ENCODE results near the gene ANKRD2.
"Not testable (repeated sequence)": the region's sequence is repeated elsewhere in the genome, so short reads cannot be mapped to it uniquely, and the experiment has no call there.

The ANKRD2 gene

GRCh38 chr10:97572214-97572989 is at the start of gene ANKRD2:
Gene ANKRD2, plus strand, starts transcription at chr10:97572779. Its CDS starts 10 bp downstream, at chr10:97572789.
- ATAC-seq: peak; percentile 82
- H3K9me3 Mint-ChIP-seq: no peaks in the 10 kb centered on the region
- no peaks in the 10 kb centered on the region for H3K27me3 Mint-ChIP-seq
- peak; percentile 48 to 55 for DNase-seq
- no peaks in the 10 kb centered on the region for H3K4me1 Mint-ChIP-seq
- H3K4me3 Mint-ChIP-seq: no peak within 1 kb of the TSS
- H3K27ac Mint-ChIP-seq: no peak within 1 kb of the TSS

DNA sequence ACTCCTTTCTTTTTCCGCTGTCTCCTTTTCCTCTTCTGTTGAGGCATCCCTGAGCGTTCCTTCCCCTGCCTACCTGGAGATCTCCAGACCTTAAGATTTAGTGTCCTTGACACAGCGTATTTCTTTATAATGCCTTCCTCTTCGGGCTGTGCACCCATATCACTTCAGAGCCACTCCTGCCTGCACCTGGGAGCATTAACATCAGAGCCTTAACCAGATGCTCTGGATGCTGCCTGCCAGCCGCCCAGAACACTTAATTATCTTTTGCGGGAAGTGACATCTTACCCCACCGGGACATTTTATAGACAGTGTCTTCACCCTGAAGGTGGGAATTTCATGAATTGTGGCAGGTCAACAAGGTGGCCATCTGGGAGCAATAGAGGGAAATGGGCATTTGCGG is 49.6 kb upstream of the ANKRD2 start:
- H3K9me3 Mint-ChIP-seq: no peaks in the 10 kb centered on the region
- ATAC-seq (no peak), DNase-seq (no peak)
- peaks cover 11% of the 10 kb centered on the region for H3K27me3 Mint-ChIP-seq
- H3K27ac Mint-ChIP-seq: peak overlapping the region; percentile 69 to 75
- H3K4me3 Mint-ChIP-seq: no peak overlapping the region
- no peaks in the 10 kb centered on the region for H3K4me1 Mint-ChIP-seq

- Mint-ChIP-seq H3K9me3 (no peaks in the 10 kb centered on the region), H3K4me3 (no peak overlapping the region), H3K27ac (no peak overlapping the region), H3K4me1 (no peaks in the 10 kb centered on the region), H3K27me3 (peaks cover 11% of the 10 kb centered on the region)
- DNase-seq (no peak), ATAC-seq (no peak)
These were observed 47.5 kb upstream of the ANKRD2 start for GRCh38 chr10:97525086-97525485.

DNA sequence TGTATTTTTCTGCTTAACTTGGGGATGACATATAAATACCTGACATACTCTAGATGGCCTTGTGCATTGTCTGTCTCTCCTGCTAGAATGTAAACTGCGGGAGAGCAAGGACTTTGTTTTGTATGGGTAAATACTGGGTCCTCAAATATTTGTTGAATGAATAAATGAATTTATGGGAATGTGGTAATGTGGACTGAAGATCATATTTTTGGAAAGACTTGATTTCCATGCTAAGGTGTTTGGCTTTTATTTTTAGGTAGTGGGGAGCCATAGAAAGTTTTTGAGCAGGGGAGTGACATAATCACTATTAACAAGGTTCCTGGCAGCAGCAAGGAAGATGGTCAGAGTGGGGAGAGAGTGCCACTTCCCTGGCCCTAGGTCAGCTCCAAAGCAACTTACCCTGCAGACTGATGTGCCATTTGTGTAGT is 46.9 kb upstream of the ANKRD2 start:
- Mint-ChIP-seq H3K27ac (peak overlapping the region in 1 of 2 donors; percentile 42), H3K4me1 (no peaks in the 10 kb centered on the region), H3K9me3 (no peaks in the 10 kb centered on the region), H3K27me3 (peaks cover 11% of the 10 kb centered on the region), H3K4me3 (no peak overlapping the region)
- no peak for ATAC-seq
- no peak for DNase-seq

DNA sequence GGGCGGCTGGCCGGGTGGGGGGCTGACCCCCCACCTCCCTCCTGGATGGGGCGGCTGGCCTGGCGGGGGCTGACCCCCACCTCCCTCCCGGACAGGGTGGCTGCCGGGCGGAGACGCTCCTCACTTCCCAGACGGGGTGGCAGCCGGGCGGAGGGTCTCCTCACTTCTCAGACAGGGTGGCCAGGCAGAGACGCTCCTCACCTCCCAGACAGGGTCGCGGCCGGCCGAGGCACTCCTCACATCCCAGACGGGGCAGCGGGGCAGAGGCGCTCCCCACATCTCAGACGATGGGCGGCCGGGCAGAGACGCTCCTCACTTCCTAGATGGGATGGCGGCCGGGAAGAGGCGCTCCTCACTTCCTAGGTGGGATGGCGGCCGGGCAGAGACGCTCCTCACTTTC is 43.7 kb upstream of the ANKRD2 start:
- not testable (repeated sequence) for H3K27me3 Mint-ChIP-seq, H3K4me1 Mint-ChIP-seq, DNase-seq, H3K9me3 Mint-ChIP-seq, H3K4me3 Mint-ChIP-seq, ATAC-seq, H3K27ac Mint-ChIP-seq

GRCh38 chr10:97529685-97530465 is 42.7 kb upstream of the ANKRD2 start:
- DNase-seq (no peak), ATAC-seq (no peak)
- Mint-ChIP-seq H3K27me3 (no peaks in the 10 kb centered on the region), H3K4me1 (peaks cover 5% of the 10 kb centered on the region), H3K27ac (no peak overlapping the region), H3K4me3 (no peak overlapping the region), H3K9me3 (no peaks in the 10 kb centered on the region)

DNA sequence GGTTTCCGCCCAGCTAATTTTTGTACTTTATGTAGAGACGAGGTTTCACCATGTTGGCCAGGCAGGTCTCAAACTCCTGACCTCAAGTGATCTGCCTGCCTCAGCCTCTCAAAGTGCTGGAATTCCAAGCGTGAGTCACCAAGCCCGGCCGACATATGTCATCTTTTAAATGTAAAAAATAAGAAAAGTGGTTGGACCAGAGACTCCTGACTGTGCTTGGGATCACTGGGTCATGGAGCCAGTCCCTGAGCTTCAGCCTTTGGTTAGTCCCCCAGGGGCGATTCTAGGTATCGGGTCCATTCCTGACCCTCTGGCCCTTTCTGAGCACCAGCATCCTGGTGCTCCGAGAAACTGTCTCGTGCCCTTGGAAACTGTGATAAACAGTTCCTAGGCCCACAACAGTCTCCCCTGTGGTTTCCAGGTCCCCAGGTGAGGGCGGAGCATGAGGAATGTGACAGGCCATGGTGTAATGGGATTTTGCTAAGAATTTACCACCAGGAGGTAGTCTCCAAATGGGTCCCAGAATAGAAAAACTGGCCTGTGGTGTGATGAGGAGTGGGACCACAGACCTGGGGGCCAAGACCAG is 41.1 kb upstream of the ANKRD2 start:
- Mint-ChIP-seq H3K9me3 (no peaks in the 10 kb centered on the region), H3K27ac (peak overlapping the region in 1 of 2 donors; percentile 55), H3K4me1 (peaks cover 5% of the 10 kb centered on the region), H3K27me3 (no peaks in the 10 kb centered on the region), H3K4me3 (no peak overlapping the region)
- ATAC-seq (no peak), DNase-seq (no peak)

- Mint-ChIP-seq H3K4me3 (no peak overlapping the region), H3K27ac (no peak overlapping the region), H3K9me3 (no peaks in the 10 kb centered on the region), H3K27me3 (no peaks in the 10 kb centered on the region), H3K4me1 (peaks cover 5% of the 10 kb centered on the region)
- ATAC-seq (no peak), DNase-seq (no peak)
These were observed 39.5 kb upstream of the ANKRD2 start for GRCh38 chr10:97532935-97533671.

GRCh38 chr10:97533888-97534287 is 38.7 kb upstream of the ANKRD2 start:
- Mint-ChIP-seq H3K27ac (peak overlapping the region in 1 of 2 donors; percentile 34), H3K27me3 (no peaks in the 10 kb centered on the region), H3K9me3 (no peaks in the 10 kb centered on the region), H3K4me1 (peaks cover 5% of the 10 kb centered on the region), H3K4me3 (no peak overlapping the region)
- ATAC-seq (no peak), DNase-seq (no peak)

DNA sequence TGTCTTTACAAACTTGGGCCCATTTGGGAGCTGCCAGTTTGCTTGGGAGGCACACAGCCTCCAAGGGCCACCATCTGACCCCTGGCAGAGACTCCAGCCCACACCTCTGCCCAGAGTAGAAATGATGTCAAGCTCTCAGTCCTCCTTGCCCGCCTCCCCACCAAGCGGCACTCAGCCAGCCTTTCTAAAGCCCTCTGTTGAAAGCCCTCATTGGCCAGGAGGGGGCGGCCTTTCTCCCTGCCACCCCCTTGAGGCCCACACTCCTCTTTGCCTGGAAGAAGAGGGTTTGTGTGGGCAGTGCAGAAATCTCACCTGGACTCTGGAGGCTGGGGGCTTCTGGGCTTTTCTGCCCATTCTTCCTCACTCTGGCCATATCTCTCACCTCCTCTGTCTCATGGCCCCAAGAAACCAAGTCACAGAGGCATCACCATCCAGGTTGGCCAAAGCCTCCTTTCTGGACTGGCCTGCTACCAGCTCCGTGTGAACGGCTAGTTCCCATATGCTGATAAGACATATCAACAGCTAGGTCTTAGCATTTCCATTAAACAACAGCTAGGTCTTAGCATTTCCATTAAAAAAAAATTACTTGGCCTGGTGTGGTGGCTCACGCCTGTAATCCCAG is 37.7 kb upstream of the ANKRD2 start:
- peaks cover 5% of the 10 kb centered on the region for H3K4me1 Mint-ChIP-seq
- H3K27ac Mint-ChIP-seq: no peak overlapping the region
- no peaks in the 10 kb centered on the region for H3K9me3 Mint-ChIP-seq
- DNase-seq: peak; percentile 15 to 25
- peak; percentile 79 for ATAC-seq
- no peaks in the 10 kb centered on the region for H3K27me3 Mint-ChIP-seq
- no peak overlapping the region for H3K4me3 Mint-ChIP-seq

DNA sequence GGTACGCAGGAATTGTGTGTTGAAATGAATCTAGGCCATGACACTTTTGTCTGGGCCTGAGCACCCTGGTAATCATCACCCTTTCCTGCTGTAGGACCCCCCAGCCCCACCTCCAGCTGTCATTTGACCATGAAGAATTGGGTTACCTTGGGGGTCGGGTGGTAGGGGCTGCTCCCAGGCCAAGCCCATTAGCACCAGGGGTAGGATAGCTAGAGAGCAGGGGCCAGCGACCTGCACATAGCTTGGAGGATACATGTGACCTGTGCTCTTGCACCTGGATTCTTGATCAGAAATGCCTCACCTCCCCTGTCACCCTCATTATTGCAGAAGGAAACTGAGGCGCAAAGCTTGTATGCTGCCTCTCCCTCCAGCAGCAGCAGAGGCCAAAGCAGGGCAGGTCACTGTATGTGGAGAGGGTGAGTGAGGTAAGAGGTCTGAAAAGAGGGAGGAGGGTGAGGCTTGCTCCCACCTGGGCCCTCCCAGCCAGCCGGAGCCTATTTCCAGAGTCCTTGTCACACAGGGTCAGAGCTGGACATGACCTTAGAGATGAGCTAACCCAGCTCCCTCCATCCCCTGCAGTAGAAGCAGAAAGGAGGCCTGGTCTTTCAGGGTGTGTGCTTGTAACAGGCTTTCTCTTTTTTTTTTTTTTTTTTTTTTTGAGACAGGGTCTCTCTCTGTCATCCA is 35.3 kb upstream of the ANKRD2 start:
- ATAC-seq (no peak), DNase-seq (no peak)
- peaks cover 14% of the 10 kb centered on the region for H3K4me1 Mint-ChIP-seq
- no peaks in the 10 kb centered on the region for H3K27me3 Mint-ChIP-seq
- no peaks in the 10 kb centered on the region for H3K9me3 Mint-ChIP-seq
- no peak overlapping the region for H3K27ac Mint-ChIP-seq
- no peak overlapping the region for H3K4me3 Mint-ChIP-seq

- Mint-ChIP-seq H3K9me3 (no peaks in the 10 kb centered on the region), H3K27me3 (no peaks in the 10 kb centered on the region), H3K27ac (no peak overlapping the region), H3K4me3 (no peak overlapping the region), H3K4me1 (peaks cover 24% of the 10 kb centered on the region)
- ATAC-seq (no peak), DNase-seq (no peak)
These were observed 34.2 kb upstream of the ANKRD2 start for GRCh38 chr10:97538411-97538810.

- ATAC-seq (no peak), DNase-seq (no peak)
- no peaks in the 10 kb centered on the region for H3K9me3 Mint-ChIP-seq
- no peaks in the 10 kb centered on the region for H3K27me3 Mint-ChIP-seq
- peaks cover 29% of the 10 kb centered on the region for H3K4me1 Mint-ChIP-seq
- no peak overlapping the region for H3K4me3 Mint-ChIP-seq
- no peak overlapping the region for H3K27ac Mint-ChIP-seq
These were observed 33.7 kb upstream of the ANKRD2 start for GRCh38 chr10:97538839-97539238.

DNA sequence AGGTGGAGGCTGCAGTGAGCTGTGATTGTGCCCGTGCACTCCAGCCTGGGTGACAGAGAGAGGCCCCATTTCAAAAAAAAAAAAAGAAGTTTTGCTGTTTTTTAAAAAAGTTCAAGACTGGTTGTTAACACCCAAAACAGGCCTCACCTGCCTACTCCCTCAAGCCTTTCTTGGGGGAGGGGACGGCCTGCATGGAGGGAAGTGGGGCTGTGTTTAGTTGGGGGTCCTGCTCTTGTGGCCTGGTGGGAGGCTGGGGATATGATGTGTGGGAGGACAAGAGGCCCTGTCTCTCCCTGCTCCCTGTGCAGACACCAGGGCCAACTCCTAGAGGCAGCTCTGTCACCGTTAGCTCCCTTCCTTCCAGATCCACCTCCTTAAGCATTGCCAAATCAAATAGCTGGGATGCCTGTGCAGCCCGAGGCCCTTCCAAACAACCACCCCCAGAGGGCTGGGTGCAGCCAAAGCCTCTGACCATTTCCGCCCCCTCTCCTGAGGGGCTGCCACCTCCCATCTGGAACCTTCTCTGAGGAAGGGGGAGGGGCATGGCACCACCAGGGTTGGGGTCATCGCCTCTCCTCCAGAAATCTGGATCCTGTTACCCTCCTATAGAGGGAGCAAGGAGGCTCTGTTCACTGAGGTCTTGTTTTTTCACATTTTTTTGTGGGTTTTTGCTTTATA is 32.9 kb upstream of the ANKRD2 start:
- no peak for DNase-seq
- Mint-ChIP-seq H3K27me3 (no peaks in the 10 kb centered on the region), H3K9me3 (no peaks in the 10 kb centered on the region), H3K4me1 (peaks cover 27% of the 10 kb centered on the region), H3K4me3 (no peak overlapping the region), H3K27ac (no peak overlapping the region)
- ATAC-seq: no peak

Measured in stimulated activated naive CD8-positive, alpha-beta T cell treated with anti-CD3 and anti-CD28 coated beads, Interleukin-15, amount 100 ng/mL, for 72 hours (primary cell).